Endodermal cell (in vitro differentiated cells): ENCODE results near the gene OGFOD1. TPM values are rescaled to one million over a fixed set of nuclear protein-coding genes. Genes with fewer than 3 reads are reported as not detected.

Source experiments
- DNase-seq: peaks from one replicate; pipeline ENCODE4 v3.0.0-alpha.2; 2017
- H3K27ac ChIP-seq: 2 replicates; pipeline ENCODE4 v1.5.1; 2013; ENCODE audit warnings: mild to moderate bottlenecking, low read depth, low read length, moderate library complexity
- H3K27me3 ChIP-seq: 2 replicates; pipeline ENCODE4 v1.6.1; 2013; ENCODE audit warnings: mild to moderate bottlenecking, low read length, moderate library complexity; ENCODE audit not compliant: insufficient read depth, control insufficient read depth, poor library complexity, severe bottlenecking
- H3K36me3 ChIP-seq: 2 replicates; pipeline ENCODE4 v1.7.0; 2013; ENCODE audit warnings: mild to moderate bottlenecking, low read length, moderate library complexity; ENCODE audit not compliant: control insufficient read depth, insufficient read depth
- H3K4me1 ChIP-seq: one replicate; pipeline ENCODE4 v1.7.0; 2013; ENCODE audit warnings: low read length; ENCODE audit not compliant: control insufficient read depth, insufficient read depth
- H3K4me3 ChIP-seq: 2 replicates; pipeline ENCODE4 v1.5.1; 2013; ENCODE audit warnings: mild to moderate bottlenecking, low read length, moderate library complexity
- H3K9ac ChIP-seq: 2 replicates; pipeline ENCODE4 v1.6.1; 2013; ENCODE audit warnings: mild to moderate bottlenecking, low read length, moderate library complexity; ENCODE audit not compliant: poor library complexity, severe bottlenecking; ENCODE audit errors: extremely low read depth
- H3K9me3 ChIP-seq: 2 replicates; pipeline ENCODE4 v1.6.1; 2013; ENCODE audit warnings: mild to moderate bottlenecking, low read length, moderate library complexity; ENCODE audit not compliant: control insufficient read depth
- H3K27ac Mint-ChIP-seq: 2 replicates; pipeline ENCODE4 v1.8.0; 2020; ENCODE audit warnings: mixed read lengths
- H3K27me3 Mint-ChIP-seq: 2 replicates; pipeline ENCODE4 v1.8.0; 2021; ENCODE audit warnings: mild to moderate bottlenecking, mixed read lengths; ENCODE audit not compliant: insufficient read depth
- H3K36me3 Mint-ChIP-seq: 2 replicates; pipeline ENCODE4 v1.8.0; 2020; ENCODE audit warnings: low read depth, mixed read lengths
- H3K4me1 Mint-ChIP-seq: 2 replicates; pipeline ENCODE4 v1.8.0; 2020; ENCODE audit warnings: mixed read lengths
- H3K4me3 Mint-ChIP-seq: 2 replicates; pipeline ENCODE4 v1.8.0; 2020; ENCODE audit warnings: mild to moderate bottlenecking, moderate library complexity, mixed read lengths
- H3K9me3 Mint-ChIP-seq: 2 replicates; pipeline ENCODE4 v1.8.0; 2020; ENCODE audit warnings: mild to moderate bottlenecking, mixed read lengths
- WGBS, 2 experiments: methylation state at CpG; one replicate each; pipeline versions ENCODE4 v1.1.5 to v1.1.7; 2013; ENCODE audit warnings: missing lambda C conversion rate in 2 of 2, mixed read lengths in 1 of 2; ENCODE audit not compliant: insufficient coverage in 1 of 2, insufficient read length in 1 of 2; 5-methylcytosine and 5-hydroxymethylcytosine counted together
- total RNA-seq, 2 donors: library from RNA; stranded (reverse); fragmentation: NEBNext Ultra II Directional in 1 of 2; extraction: Animal tissue kit (Norgen Biotek cat#: 25700) in 1 of 2; gene quantifications; 2 replicates in 1 of 2; 3 replicates in 1 of 2; pipeline ENCODE4 v1.2.1, GENCODE V29; 2021
- TF ChIP-seq, protein P1 (sequence below): fragments of 200-600 bp; sonication (generic); conservative IDR thresholded peaks from 2 replicates; pipeline ENCODE4 v1.5.0; 2021; ENCODE audit warnings: antibody characterized with exemption, mild to moderate bottlenecking

Gene OGFOD1
- total RNA-seq, 2 donors from 2014 or later, result 54.3 to 55.1 TPM

DNA sequence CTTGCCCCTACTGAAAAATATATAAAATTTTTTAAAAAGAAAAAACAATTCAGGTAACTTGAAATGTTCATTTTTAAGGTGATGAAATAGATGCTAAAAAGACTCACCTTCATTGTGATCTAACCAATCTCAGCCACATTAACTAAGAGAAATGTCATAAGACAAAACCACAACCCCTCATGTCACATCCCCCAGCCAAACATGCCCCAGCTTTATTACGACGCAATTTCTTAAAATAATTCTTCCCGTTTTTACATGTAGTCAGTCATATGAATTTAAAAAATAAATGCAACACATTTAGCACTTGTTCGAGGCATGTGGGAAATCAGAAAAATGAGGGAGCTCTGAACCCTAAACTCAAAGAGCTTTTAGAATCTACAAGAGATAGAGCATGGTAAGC, 35.5 kb upstream of the OGFOD1 start:
- DNase-seq, result no peak
- Histone ChIP-seq H3K9ac (no peak overlapping the region), H3K27ac (no peak overlapping the region), H3K4me1 (no peaks in the 10 kb centered on the region), H3K4me3 (no peak overlapping the region), H3K36me3 (peaks cover 32% of the 10 kb centered on the region), H3K9me3 (no peaks in the 10 kb centered on the region), H3K27me3 (no peaks in the 10 kb centered on the region)
- no peaks in the 10 kb centered on the region for H3K9me3 Mint-ChIP-seq
- WGBS, 2 experiments, result 100% methylated on average over 4 of the region's 4 CpGs; no CpG with 5 or more reads in 1 of the 2 experiments
- H3K4me1 Mint-ChIP-seq, result peaks cover 24% of the 10 kb centered on the region
- no peak overlapping the region for H3K4me3 Mint-ChIP-seq
- no peaks in the 10 kb centered on the region for H3K27me3 Mint-ChIP-seq
- peaks cover 28% of the 10 kb centered on the region for H3K36me3 Mint-ChIP-seq
- no peak overlapping the region for H3K27ac Mint-ChIP-seq
- TF ChIP-seq, protein P1, sequence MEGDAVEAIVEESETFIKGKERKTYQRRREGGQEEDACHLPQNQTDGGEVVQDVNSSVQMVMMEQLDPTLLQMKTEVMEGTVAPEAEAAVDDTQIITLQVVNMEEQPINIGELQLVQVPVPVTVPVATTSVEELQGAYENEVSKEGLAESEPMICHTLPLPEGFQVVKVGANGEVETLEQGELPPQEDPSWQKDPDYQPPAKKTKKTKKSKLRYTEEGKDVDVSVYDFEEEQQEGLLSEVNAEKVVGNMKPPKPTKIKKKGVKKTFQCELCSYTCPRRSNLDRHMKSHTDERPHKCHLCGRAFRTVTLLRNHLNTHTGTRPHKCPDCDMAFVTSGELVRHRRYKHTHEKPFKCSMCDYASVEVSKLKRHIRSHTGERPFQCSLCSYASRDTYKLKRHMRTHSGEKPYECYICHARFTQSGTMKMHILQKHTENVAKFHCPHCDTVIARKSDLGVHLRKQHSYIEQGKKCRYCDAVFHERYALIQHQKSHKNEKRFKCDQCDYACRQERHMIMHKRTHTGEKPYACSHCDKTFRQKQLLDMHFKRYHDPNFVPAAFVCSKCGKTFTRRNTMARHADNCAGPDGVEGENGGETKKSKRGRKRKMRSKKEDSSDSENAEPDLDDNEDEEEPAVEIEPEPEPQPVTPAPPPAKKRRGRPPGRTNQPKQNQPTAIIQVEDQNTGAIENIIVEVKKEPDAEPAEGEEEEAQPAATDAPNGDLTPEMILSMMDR, result no peak

DNA sequence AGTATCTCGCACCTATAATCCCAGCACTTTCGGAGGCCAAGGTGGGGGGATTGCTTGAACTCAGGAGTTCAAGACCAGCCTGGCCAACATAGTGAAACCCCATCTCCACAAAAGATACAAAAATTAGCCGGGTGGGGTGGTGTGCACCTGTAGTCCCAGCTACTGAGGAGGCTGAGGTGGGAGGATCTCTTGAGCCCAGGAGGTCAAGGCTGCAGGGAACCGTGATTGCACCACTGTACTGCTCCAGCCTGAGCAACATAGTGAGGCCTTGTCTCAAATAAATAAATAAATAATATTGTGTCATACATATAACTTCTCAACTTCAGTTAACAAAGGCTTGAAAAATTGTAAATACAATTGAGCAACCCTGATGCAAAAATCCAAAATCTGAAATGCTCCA, 34.2 kb upstream of the OGFOD1 start:
- Mint-ChIP-seq H3K36me3 (peaks cover 15% of the 10 kb centered on the region), H3K4me1 (peaks cover 32% of the 10 kb centered on the region), H3K9me3 (no peaks in the 10 kb centered on the region), H3K27ac (no peak overlapping the region), H3K4me3 (no peak overlapping the region), H3K27me3 (no peaks in the 10 kb centered on the region)
- peaks cover 19% of the 10 kb centered on the region for H3K36me3 ChIP-seq
- H3K4me3 ChIP-seq, result no peak overlapping the region
- H3K9ac ChIP-seq, result no peak overlapping the region
- TF ChIP-seq, protein P1, result no peak
- no peaks in the 10 kb centered on the region for H3K27me3 ChIP-seq
- no peaks in the 10 kb centered on the region for H3K9me3 ChIP-seq
- 100% methylated on average over 3 of the region's 4 CpGs; no CpG with 5 or more reads in 1 of the 2 experiments for WGBS, 2 experiments
- DNase-seq, result no peak
- no peak overlapping the region for H3K27ac ChIP-seq
- H3K4me1 ChIP-seq, result no peaks in the 10 kb centered on the region

DNA sequence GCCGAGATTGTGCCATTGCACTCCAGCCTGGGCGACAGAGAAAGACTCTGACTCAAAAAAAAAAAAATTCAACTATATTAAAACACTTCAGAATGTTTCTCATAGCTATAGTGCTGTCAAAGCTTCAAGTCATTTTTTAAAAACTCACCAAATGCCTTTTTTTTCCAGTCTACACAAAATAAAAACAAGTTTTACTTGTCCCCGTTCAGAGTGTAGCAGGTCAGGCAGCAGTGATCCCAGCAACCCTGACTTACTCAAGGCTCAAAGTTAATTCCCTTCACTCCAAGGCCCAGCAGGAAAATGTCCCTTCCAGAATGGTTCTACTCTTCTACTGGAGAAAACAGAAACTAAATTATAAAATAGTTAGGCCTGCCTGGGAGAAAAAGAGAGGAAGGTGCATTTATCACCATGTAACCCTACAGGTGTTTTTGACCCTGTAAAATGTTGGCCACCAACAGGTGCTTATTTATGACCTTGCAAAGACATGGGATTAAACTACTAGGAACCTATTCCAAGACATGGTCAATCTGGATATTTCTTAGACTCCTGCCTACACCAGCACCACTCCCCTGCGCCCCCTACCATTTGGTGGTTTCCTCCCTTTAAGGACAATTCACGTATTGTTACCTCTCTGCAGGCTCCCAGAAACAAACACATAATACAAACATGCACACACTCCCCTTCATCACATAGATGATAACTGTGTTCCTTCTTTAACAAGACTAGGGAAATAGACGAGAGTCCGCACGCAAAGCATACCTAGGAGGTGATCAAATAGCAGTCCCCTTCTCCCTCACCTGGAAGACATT, 31.4 kb upstream of the OGFOD1 start:
- Histone ChIP-seq H3K4me1 (peaks cover 10% of the 10 kb centered on the region), H3K27ac (no peak overlapping the region), H3K9ac (no peak overlapping the region), H3K9me3 (no peaks in the 10 kb centered on the region), H3K36me3 (no peaks in the 10 kb centered on the region), H3K4me3 (no peak overlapping the region), H3K27me3 (no peaks in the 10 kb centered on the region)
- Mint-ChIP-seq H3K9me3 (no peaks in the 10 kb centered on the region), H3K36me3 (peaks cover 2% of the 10 kb centered on the region), H3K4me3 (peak overlapping the region; percentile 7), H3K4me1 (peaks cover 42% of the 10 kb centered on the region), H3K27ac (peak overlapping the region; percentile 33), H3K27me3 (no peaks in the 10 kb centered on the region)
- WGBS, 2 experiments, result 81 to 89% methylated on average over 7 to 8 of the region's 8 CpGs
- TF ChIP-seq, protein P1, result peak; percentile 39
- no peak for DNase-seq
